HCT116 (cell line): ENCODE data around the gene FRMD3. TPM values are rescaled to one million over a fixed set of nuclear protein-coding genes. Genes with fewer than 3 reads are reported as not detected.

ENCODE experiments used
- ATAC-seq: fragments of 200-7000 bp; cut with Tn5 transposase; 2 replicates; pipeline ENCODE4 v1.9.1; 2020; ENCODE audit warnings: mild to moderate bottlenecking, moderate library complexity
- BruUV-seq: library from RNA; stranded (reverse); fragments of 400-500 nt; replicated peaks from 2 replicates; lab custom pipeline; 2021; lab: Mats Ljungman, UMichigan
- CTCF ChIA-PET: fragments of 300-600 bp; sonication (Branson Sonifier 250); formaldehyde crosslinking; loops from one replicate; lab custom pipeline; 2021; ENCODE audit warnings: antibody characterized with exemption; lab: Charles Lee
- POLR2A ChIA-PET: fragments of 300-600, 350-600 bp; sonication (Branson Sonifier 250); formaldehyde crosslinking; loops from one replicate; lab custom pipeline; 2021; ENCODE audit warnings: antibody characterized with exemption; lab: Charles Lee
- RAD21 ChIA-PET, 2 experiments: fragments of 300-600 bp; sonication (Branson Sonifier 250); formaldehyde crosslinking; loops; one replicate each; lab custom pipeline; 2023; ENCODE audit warnings: low total read pairs in 2 of 2; ENCODE audit not compliant: uncharacterized antibody in 2 of 2, unreplicated experiment in 2 of 2, low non-redundant PET in 1 of 2; lab: Charles Lee
- DNase-seq: peaks from one replicate; pipeline ENCODE4 v3.0.0-alpha.2; 2010; ENCODE audit warnings: low read depth, low spot score
- H2AFZ ChIP-seq: fragments of 200-600 bp; shearing (Covaris generic), sonication (generic); 2 replicates; pipeline ENCODE4 v1.6.1; 2017; ENCODE audit warnings: low read depth, mixed run types, mixed read lengths, antibody characterized with exemption, low read length; ENCODE audit not compliant: poor library complexity, severe bottlenecking
- H3K27ac ChIP-seq: 2 replicates; pipeline ENCODE4 v1.5.1; 2012; ENCODE audit warnings: low read depth, low read length
- H3K27me3 ChIP-seq: fragments of 200-600 bp; sonication (generic); 2 replicates; pipeline ENCODE4 v1.6.1; 2016; ENCODE audit warnings: mixed run types, low read length, mixed read lengths; ENCODE audit not compliant: insufficient read depth
- H3K36me3 ChIP-seq, 2 experiments: fragments of 200-500 bp in 1 of 2; fragments of 200-600 bp in 1 of 2; sonication (Bioruptor generic) in 1 of 2; sonication (generic) in 1 of 2; 2 replicates each; pipeline versions ENCODE4 v1.5.1 to v1.6.1; 2014 to 2016; ENCODE audit warnings: low read length in 2 of 2, inconsistent platforms in 1 of 2, mixed read lengths in 1 of 2, mixed run types in 1 of 2; ENCODE audit not compliant: insufficient read depth in 2 of 2, control insufficient read depth in 1 of 2
- H3K4me1 ChIP-seq, 2 experiments: fragments of 200-600 bp in 1 of 2; sonication (generic) in 1 of 2; 2 replicates each; pipeline versions ENCODE4 v1.5.1 to v1.6.1; 2012 to 2017; ENCODE audit warnings: low read length in 2 of 2, inconsistent platforms in 1 of 2, mild to moderate bottlenecking in 1 of 2, mixed read lengths in 1 of 2, mixed run types in 1 of 2, moderate library complexity in 1 of 2; ENCODE audit not compliant: insufficient read depth in 2 of 2, control insufficient read depth in 1 of 2
- H3K4me2 ChIP-seq: fragments of 200-600 bp; sonication (generic); 2 replicates; pipeline ENCODE4 v1.6.1; 2017; ENCODE audit warnings: mixed run types, low read length, mixed read lengths
- H3K4me3 ChIP-seq, 2 experiments: fragments of 200-600 bp in 1 of 2; sonication (generic) in 1 of 2; replicated peaks in 1 of 2; 2 replicates each; pipeline ENCODE4 v1.5.1; 2011 to 2016; ENCODE audit warnings: low read length in 2 of 2, control low read depth in 1 of 2, low read depth in 1 of 2, mild to moderate bottlenecking in 1 of 2, mixed read lengths in 1 of 2, mixed run types in 1 of 2
- H3K79me2 ChIP-seq: fragments of 200-600 bp; sonication (generic); 2 replicates; pipeline ENCODE4 v1.6.1; 2017; ENCODE audit warnings: mild to moderate bottlenecking, mixed run types, low read length, moderate library complexity, mixed read lengths; ENCODE audit not compliant: insufficient read depth
- H3K9ac ChIP-seq: fragments of 200-600 bp; sonication (generic); 2 replicates; pipeline ENCODE4 v1.6.1; 2016; ENCODE audit warnings: low read length, mixed read lengths
- H3K9me2 ChIP-seq: fragments of 200-600 bp; sonication (generic), shearing (Covaris generic); 2 replicates; pipeline ENCODE4 v1.6.1; 2017; ENCODE audit warnings: mixed run types, mild to moderate bottlenecking, moderate library complexity; ENCODE audit not compliant: insufficient read depth
- H3K9me3 ChIP-seq, 2 experiments: fragments of 200-500 bp in 1 of 2; fragments of 200-600 bp in 1 of 2; sonication (Bioruptor generic) in 1 of 2; sonication (generic) in 1 of 2; 2 replicates each; pipeline ENCODE4 v1.6.1; 2014 to 2017; ENCODE audit warnings: low read length in 2 of 2, mixed read lengths in 2 of 2, inconsistent platforms in 1 of 2, low read depth in 1 of 2, mild to moderate bottlenecking in 1 of 2, mixed run types in 1 of 2, moderate library complexity in 1 of 2; ENCODE audit not compliant: control insufficient read depth in 1 of 2, insufficient read depth in 1 of 2
- H4K20me1 ChIP-seq: fragments of 200-600 bp; sonication (generic), shearing (Covaris generic); 2 replicates; pipeline ENCODE4 v1.6.1; 2017; ENCODE audit warnings: mixed run types, mild to moderate bottlenecking, moderate library complexity; ENCODE audit not compliant: insufficient read depth
- CBX3 ChIP-seq: IDR thresholded peaks from 2 replicates; pipeline ENCODE4 v1.6.1; 2012; ENCODE audit warnings: low read depth
- CEBPB ChIP-seq: IDR thresholded peaks from 2 replicates; pipeline ENCODE4 v1.6.1; 2012; ENCODE audit warnings: low read depth
- ELF1 ChIP-seq: IDR thresholded peaks from 2 replicates; pipeline ENCODE4 v1.6.1; 2012; ENCODE audit warnings: low read depth, borderline replicate concordance
- EZH2 ChIP-seq: fragments of 200-600 bp; sonication (generic); IDR thresholded peaks from 2 replicates; pipeline ENCODE4 v1.6.1; 2017; ENCODE audit warnings: antibody characterized with exemption, mixed run types
- EZH2phosphoT487 ChIP-seq: fragments of 200-600 bp; IDR thresholded peaks from 2 replicates; pipeline ENCODE4 v1.6.1; 2018; ENCODE audit warnings: antibody characterized with exemption, borderline replicate concordance
- FOSL1 ChIP-seq: IDR thresholded peaks from 2 replicates; pipeline ENCODE4 v1.6.1; 2012; ENCODE audit warnings: low read depth
- JUND ChIP-seq: IDR thresholded peaks from 2 replicates; pipeline ENCODE4 v1.6.1; 2012
- POLR2A ChIP-seq: IDR thresholded peaks from 2 replicates; pipeline ENCODE4 v1.7.0; 2011; ENCODE audit warnings: borderline replicate concordance; ENCODE audit not compliant: insufficient read depth, insufficient read length; ENCODE audit errors: extremely low read depth
- POLR2AphosphoS5 ChIP-seq: IDR thresholded peaks from 2 replicates; pipeline ENCODE4 v1.6.1; 2011; ENCODE audit warnings: mild to moderate bottlenecking, low read depth, low read length, moderate library complexity
- RAD21 ChIP-seq: IDR thresholded peaks from 2 replicates; pipeline ENCODE4 v1.6.1; 2012; ENCODE audit warnings: low read depth, mild to moderate bottlenecking
- SIN3A ChIP-seq: IDR thresholded peaks from 2 replicates; pipeline ENCODE4 v1.6.1; 2012; ENCODE audit warnings: low read depth
- SP1 ChIP-seq: IDR thresholded peaks from 2 replicates; pipeline ENCODE4 v1.6.1; 2012; ENCODE audit warnings: low read depth
- SRF ChIP-seq: IDR thresholded peaks from 2 replicates; pipeline ENCODE4 v1.6.1; 2012; ENCODE audit warnings: low read depth
- YY1 ChIP-seq: IDR thresholded peaks from 2 replicates; pipeline ENCODE4 v1.6.1; 2011; ENCODE audit warnings: low read length, low read depth, moderate library complexity, mild to moderate bottlenecking; ENCODE audit not compliant: insufficient replicate concordance; ENCODE audit errors: extremely low read depth
- ZFX ChIP-seq: fragments of 450-650 bp; IDR thresholded peaks from 2 replicates; pipeline ENCODE4 v1.6.1; 2017
- intact Hi-C: fragments of 100-400 bp; cut with micrococcal nuclease; formaldehyde crosslinking; loops from 2 replicates; pipeline ENCODE4 v1.10.0; 2022
- total RNA-seq: library from RNA; stranded (reverse); gene quantifications from one replicate; pipeline ENCODE4 v1.2.1, GENCODE V29; 2021; ENCODE audit not compliant: unreplicated experiment
- TF ChIP-seq, protein P1 (sequence below), 3 experiments: fragments of 200-600 bp in 1 of 3; sonication (generic) in 1 of 3; IDR thresholded peaks in 2 of 3; conservative IDR thresholded peaks in 1 of 3; 2 replicates each; pipeline ENCODE4 v1.5.1; 2012 to 2017; ENCODE audit warnings: low read depth in 2 of 3, low read length in 2 of 3, antibody characterized with exemption in 1 of 3, borderline replicate concordance in 1 of 3, control low read depth in 1 of 3, mild to moderate bottlenecking in 1 of 3, mixed read lengths in 1 of 3, mixed run types in 1 of 3, moderate library complexity in 1 of 3; ENCODE audit not compliant: insufficient read depth in 1 of 3
- TF ChIP-seq, protein P2 (sequence below): IDR thresholded peaks from 2 replicates; pipeline ENCODE4 v1.6.1; 2011; ENCODE audit warnings: mild to moderate bottlenecking, low read length, moderate library complexity; ENCODE audit not compliant: insufficient replicate concordance; ENCODE audit errors: extremely low read depth
- TF ChIP-seq, protein P3 (sequence below): IDR thresholded peaks from 2 replicates; pipeline ENCODE4 v1.6.1; 2012

FRMD3 gene
- total RNA-seq, 1 experiment from 2014 or later = 0.89 TPM

DNA sequence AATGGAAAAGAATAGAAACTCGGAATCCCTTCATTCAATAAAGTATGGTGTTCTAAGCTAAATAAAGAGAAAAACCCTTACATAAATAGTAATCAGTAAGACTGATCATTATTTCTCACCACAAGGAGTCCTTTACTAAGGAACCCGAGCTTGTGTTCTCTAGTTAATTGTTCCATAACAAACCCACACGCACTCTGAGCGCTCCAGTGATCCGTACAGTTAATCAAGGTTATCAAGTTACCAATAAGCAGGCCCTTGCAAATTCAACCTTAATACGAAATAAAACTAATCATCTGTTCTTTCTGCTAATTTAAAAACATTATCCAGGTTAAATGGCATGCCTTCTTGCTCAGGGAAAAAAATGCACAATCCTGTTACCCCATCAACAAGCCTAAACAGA, 224.4 kb downstream of the FRMD3 start:
- Histone ChIP-seq H3K79me2 (no peaks in the 10 kb centered on the region), H3K4me1 (no peaks in the 10 kb centered on the region), H3K36me3 (no peaks in the 10 kb centered on the region), H3K27ac (no peak overlapping the region), H4K20me1 (no peaks in the 10 kb centered on the region), H3K4me2 (no peak overlapping the region)
- CTCF ChIA-PET = no interaction called here
- intact Hi-C loops = no loop called here
- POLR2A ChIA-PET = no interaction called here
- TF ChIP-seq JUND = no peak
- no peak for TF ChIP-seq ZFX
- TF ChIP-seq SIN3A = no peak
- no peak for TF ChIP-seq SRF
- TF ChIP-seq, all 23 proteins: peak for 0
- H3K27me3 ChIP-seq = no peaks in the 10 kb centered on the region
- no peaks in the 10 kb centered on the region for H3K9me2 ChIP-seq
- no TSS peak for BruUV-seq
- no peak overlapping the region for H2AFZ ChIP-seq
- RAD21 ChIA-PET = no interaction called here
- H3K9me3 ChIP-seq = no peaks in the 10 kb centered on the region
- DNase-seq (no peak), ATAC-seq (no peak)
- H3K9ac ChIP-seq = no peak overlapping the region
- H3K4me3 ChIP-seq = no peak overlapping the region

DNA sequence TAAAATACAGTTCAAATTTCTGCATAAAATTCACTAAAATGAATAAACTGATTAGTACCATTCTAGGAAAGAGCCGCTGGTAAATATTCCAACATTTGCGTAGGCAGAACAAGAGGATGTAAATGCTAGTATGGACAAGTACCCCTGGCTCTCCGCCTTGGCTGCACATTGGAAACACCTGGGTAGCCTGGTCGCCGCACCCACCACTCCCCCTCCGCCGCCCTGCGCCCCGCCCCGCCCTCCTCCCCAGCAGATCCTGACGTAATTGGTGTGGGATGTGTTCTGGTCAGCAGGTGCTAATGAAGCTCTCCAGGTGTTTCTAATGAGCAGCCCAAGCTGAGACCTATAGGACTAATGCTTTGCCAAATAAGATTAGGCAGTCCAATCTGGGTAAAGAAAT, 225.7 kb downstream of the FRMD3 start:
- no peak for DNase-seq
- Histone ChIP-seq H3K79me2 (no peaks in the 10 kb centered on the region), H2AFZ (no peak overlapping the region), H3K9ac (no peak overlapping the region), H3K4me3 (no peak overlapping the region), H4K20me1 (no peaks in the 10 kb centered on the region), H3K4me1 (no peaks in the 10 kb centered on the region), H3K4me2 (no peak overlapping the region), H3K27me3 (no peaks in the 10 kb centered on the region), H3K9me2 (no peaks in the 10 kb centered on the region), H3K9me3 (no peaks in the 10 kb centered on the region), H3K36me3 (no peaks in the 10 kb centered on the region), H3K27ac (no peak overlapping the region)
- intact Hi-C loops = no loop called here
- no peak for ATAC-seq
- TF ChIP-seq ELF1 (no peak), POLR2AphosphoS5 (no peak), CBX3 (no peak), JUND (no peak), SRF (no peak), FOSL1 (no peak), YY1 (no peak), CEBPB (no peak), EZH2 (no peak), RAD21 (no peak), ZFX (no peak), SP1 (no peak), POLR2A (no peak), EZH2phosphoT487 (no peak)
- TF ChIP-seq, protein P1, sequence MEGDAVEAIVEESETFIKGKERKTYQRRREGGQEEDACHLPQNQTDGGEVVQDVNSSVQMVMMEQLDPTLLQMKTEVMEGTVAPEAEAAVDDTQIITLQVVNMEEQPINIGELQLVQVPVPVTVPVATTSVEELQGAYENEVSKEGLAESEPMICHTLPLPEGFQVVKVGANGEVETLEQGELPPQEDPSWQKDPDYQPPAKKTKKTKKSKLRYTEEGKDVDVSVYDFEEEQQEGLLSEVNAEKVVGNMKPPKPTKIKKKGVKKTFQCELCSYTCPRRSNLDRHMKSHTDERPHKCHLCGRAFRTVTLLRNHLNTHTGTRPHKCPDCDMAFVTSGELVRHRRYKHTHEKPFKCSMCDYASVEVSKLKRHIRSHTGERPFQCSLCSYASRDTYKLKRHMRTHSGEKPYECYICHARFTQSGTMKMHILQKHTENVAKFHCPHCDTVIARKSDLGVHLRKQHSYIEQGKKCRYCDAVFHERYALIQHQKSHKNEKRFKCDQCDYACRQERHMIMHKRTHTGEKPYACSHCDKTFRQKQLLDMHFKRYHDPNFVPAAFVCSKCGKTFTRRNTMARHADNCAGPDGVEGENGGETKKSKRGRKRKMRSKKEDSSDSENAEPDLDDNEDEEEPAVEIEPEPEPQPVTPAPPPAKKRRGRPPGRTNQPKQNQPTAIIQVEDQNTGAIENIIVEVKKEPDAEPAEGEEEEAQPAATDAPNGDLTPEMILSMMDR (IDR thresholded peaks at IDR 0.05 in 2 of 3, conservative IDR thresholded peaks at IDR 0.05 in 1 of 3; ENCODE audit: borderline replicate concordance in 1 of 3, insufficient read depth in 1 of 3, low read depth in 2 of 3, low read length in 2 of 3) = no peak
- TF ChIP-seq, protein P2, sequence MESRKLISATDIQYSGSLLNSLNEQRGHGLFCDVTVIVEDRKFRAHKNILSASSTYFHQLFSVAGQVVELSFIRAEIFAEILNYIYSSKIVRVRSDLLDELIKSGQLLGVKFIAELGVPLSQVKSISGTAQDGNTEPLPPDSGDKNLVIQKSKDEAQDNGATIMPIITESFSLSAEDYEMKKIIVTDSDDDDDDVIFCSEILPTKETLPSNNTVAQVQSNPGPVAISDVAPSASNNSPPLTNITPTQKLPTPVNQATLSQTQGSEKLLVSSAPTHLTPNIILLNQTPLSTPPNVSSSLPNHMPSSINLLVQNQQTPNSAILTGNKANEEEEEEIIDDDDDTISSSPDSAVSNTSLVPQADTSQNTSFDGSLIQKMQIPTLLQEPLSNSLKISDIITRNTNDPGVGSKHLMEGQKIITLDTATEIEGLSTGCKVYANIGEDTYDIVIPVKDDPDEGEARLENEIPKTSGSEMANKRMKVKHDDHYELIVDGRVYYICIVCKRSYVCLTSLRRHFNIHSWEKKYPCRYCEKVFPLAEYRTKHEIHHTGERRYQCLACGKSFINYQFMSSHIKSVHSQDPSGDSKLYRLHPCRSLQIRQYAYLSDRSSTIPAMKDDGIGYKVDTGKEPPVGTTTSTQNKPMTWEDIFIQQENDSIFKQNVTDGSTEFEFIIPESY = no peak
- TF ChIP-seq, protein P3, sequence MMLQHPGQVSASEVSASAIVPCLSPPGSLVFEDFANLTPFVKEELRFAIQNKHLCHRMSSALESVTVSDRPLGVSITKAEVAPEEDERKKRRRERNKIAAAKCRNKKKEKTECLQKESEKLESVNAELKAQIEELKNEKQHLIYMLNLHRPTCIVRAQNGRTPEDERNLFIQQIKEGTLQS = no peak
- RAD21 ChIA-PET = no interaction called here
- POLR2A ChIA-PET = no interaction called here
- no TSS peak for BruUV-seq
- CTCF ChIA-PET = no interaction called here
